Omental fat pad (tissue), 4 donors: Measurements from ENCODE around the gene RDH13. TPM values are rescaled to one million over a fixed set of nuclear protein-coding genes. Genes with fewer than 3 reads are reported as not detected.
"Not testable (repeated sequence)": the region's sequence is repeated elsewhere in the genome, so short reads cannot be mapped to it uniquely, and the experiment has no call there.

Source experiments
- ATAC-seq: fragments of 150-250 bp; one replicate; pipeline ENCODE4 v1.9.1; 2016; ENCODE audit warnings: mild to moderate bottlenecking, moderate library complexity; ENCODE audit not compliant: low FRiP score
- DNase-seq: peaks from one replicate; pipeline ENCODE4 v3.0.0-alpha.2; 2019; ENCODE audit warnings: low spot score
- total RNA-seq, 4 donors: library from RNA; depleted of rRNA; stranded (reverse); fragments of >200 nt; gene quantifications; one replicate each; pipeline ENCODE4 v1.1.0, GENCODE V29; 2016
- TF ChIP-seq, protein P1 (sequence below), 3 donors: fragments of 450-650 bp; IDR thresholded peaks; one replicate each; pipeline ENCODE4 v1.5.1; 2016 to 2017; ENCODE audit warnings: antibody characterized with exemption in 3 of 3, mild to moderate bottlenecking in 3 of 3, moderate library complexity in 2 of 3

RDH13 gene
- total RNA-seq, 4 donors from 2014 or later = 8.2 to 14.1 (median 10.8) TPM

- TF ChIP-seq, protein P1, sequence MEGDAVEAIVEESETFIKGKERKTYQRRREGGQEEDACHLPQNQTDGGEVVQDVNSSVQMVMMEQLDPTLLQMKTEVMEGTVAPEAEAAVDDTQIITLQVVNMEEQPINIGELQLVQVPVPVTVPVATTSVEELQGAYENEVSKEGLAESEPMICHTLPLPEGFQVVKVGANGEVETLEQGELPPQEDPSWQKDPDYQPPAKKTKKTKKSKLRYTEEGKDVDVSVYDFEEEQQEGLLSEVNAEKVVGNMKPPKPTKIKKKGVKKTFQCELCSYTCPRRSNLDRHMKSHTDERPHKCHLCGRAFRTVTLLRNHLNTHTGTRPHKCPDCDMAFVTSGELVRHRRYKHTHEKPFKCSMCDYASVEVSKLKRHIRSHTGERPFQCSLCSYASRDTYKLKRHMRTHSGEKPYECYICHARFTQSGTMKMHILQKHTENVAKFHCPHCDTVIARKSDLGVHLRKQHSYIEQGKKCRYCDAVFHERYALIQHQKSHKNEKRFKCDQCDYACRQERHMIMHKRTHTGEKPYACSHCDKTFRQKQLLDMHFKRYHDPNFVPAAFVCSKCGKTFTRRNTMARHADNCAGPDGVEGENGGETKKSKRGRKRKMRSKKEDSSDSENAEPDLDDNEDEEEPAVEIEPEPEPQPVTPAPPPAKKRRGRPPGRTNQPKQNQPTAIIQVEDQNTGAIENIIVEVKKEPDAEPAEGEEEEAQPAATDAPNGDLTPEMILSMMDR (IDR thresholded peaks at IDR 0.05) = no peak
- DNase-seq = no peak
Observed at GRCh38 chr19:55016017-55016416, 46.9 kb downstream of the RDH13 start.

GRCh38 chr19:55015126-55015525 is 47.8 kb downstream of the RDH13 start:
- no peak for DNase-seq
- no peak for ATAC-seq
- TF ChIP-seq, protein P1 (IDR thresholded peaks at IDR 0.05) = no peak

More at GRCh38 chr19:55016017-55016416, 46.9 kb downstream of the RDH13 start:
- ATAC-seq = no peak

- TF ChIP-seq, protein P1 (IDR thresholded peaks at IDR 0.05) = no peak
- ATAC-seq (no peak), DNase-seq (no peak)
Observed at GRCh38 chr19:55014714-55015113, 48.2 kb downstream of the RDH13 start.

DNA sequence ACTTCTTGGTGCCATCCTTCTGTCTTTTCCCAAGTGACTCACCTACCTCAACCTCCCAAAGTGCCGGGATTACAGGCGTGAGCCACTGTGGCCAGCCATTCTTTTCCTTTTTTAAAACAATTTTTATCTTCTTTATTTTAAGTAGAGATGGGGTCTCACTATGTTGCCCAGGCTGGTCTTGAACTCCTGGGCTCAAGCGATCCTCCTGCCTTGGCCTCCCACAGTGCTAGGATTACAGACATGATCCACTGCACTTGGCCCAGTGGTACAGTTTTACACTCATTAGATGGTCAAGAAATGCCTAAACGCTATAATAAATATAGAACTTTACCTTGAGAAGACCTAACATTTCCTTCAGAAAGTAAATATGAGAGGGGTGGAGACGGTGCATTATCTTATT is 49.4 kb downstream of the RDH13 start:
- ATAC-seq = no peak
- TF ChIP-seq, protein P1 (IDR thresholded peaks at IDR 0.05) = no peak
- no peak for DNase-seq

DNA sequence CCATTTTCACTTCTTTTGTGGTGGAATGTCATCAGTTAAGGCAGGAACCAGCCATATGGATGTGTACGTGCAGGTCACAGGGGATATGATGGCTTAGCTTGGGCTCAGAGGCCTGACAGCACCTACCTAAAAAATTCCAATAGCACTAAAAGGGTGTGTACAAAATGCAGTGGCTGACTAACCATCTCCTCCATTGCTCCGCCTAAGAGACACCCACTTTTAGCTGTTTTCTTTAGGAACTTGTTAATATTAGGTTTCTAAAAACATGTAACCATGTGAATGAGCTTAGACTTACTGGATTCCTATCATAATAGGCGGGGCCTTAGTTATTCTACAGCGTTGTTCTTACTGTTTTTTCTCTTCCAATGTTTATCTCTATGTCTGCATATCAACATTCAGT is 50.6 kb downstream of the RDH13 start:
- ATAC-seq = no peak
- no peak for DNase-seq

GRCh38 chr19:55010561-55010960 is 52.4 kb downstream of the RDH13 start:
- not testable (repeated sequence) for DNase-seq

More for the DNA sequence above, 50.6 kb downstream of the RDH13 start:
- TF ChIP-seq, protein P1 (IDR thresholded peaks at IDR 0.05) = no peak

DNA sequence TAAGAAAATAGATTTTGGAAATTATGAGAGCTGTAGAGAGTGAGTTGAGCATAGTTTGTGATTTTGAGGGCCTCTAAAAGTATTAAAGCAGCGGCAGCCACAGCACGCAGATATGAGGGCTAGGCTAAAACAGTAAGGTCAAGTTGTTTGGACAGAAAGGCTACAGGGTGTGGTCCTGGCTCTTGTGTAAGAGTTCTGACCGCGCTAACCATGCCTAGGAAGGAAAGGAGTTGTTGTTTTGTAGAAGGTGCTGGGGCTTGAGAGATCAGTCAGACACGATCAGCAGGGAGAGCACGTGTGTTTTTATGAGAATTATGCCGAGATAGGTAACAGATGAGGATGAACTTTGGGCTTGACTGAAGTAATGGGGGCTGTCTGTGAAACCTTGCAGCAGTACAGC is 54.2 kb downstream of the RDH13 start:
- not testable (repeated sequence) for DNase-seq, ATAC-seq

More at GRCh38 chr19:55010561-55010960, 52.4 kb downstream of the RDH13 start:
- not testable (repeated sequence) for ATAC-seq

DNA sequence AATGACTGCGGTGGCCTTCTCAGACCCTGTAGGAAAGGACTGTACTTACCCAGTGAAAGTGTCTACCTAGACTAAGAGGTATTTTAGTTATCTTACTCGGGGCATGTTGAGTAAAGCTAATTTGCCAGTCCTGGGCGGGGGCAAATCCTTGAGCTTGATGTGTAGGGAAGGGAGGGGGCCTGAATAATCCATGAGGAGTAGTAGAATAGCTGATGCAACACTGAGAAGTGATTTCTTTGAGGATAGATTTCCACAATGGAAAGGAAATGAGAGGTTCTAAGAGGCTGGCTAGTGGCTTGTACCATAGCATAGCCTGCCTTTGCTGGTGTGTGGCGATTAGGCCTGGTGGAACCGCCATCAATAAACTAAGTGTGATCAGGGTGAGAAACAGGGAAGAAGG is 54.8 kb downstream of the RDH13 start:
- not testable (repeated sequence) for ATAC-seq, DNase-seq

DNA sequence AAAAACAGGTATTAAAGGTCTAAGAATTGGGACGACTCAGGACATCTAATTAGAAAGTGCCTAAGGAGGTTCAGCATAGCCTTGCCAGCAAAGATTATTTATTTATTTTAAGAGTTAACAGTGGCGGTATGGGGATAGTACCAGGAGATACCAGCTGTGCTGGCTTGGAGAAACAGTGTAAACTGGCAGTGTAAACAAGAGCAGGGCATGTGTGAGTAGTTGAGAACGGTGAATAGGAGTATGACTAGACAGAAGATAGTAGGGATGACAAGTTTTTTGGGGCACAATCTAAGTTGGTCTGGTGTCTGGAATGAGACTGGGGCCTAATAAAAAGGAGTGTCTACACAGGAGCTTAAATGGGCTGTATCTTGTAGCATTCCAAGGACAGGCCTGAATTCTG is 55.4 kb downstream of the RDH13 start:
- DNase-seq, ATAC-seq: not testable (repeated sequence)

DNA sequence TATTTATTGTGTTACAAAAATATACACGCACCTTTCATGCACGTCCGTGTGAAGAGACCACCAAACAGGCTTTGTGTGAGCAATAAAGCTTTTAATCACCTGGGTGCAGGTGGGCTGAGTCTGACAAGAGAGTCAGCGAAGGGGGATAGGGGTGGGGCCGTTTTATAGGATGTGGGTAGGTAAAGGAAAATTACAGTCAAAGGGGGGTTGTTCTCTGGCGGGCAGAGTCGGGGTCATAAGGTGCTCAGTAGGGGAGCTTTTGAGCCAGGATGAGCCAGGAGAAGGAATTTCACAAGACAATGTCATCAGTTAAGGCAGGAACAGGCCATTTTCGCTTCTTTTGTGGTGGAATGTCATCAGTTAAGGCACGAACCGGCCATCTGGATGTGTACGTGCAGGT is 56.2 kb downstream of the RDH13 start:
- not testable (repeated sequence) for ATAC-seq, DNase-seq
